HG03378 (cell line): ENCODE results near the gene ATF7IP.

Experiments used
- ATAC-seq: cut with Tn5 transposase; IDR thresholded peaks from one replicate; pipeline ENCODE4 v1.9.1; 2021; ENCODE audit warnings: mild to moderate bottlenecking, moderate library complexity; ENCODE audit not compliant: unreplicated experiment

ATF7IP gene

DNA sequence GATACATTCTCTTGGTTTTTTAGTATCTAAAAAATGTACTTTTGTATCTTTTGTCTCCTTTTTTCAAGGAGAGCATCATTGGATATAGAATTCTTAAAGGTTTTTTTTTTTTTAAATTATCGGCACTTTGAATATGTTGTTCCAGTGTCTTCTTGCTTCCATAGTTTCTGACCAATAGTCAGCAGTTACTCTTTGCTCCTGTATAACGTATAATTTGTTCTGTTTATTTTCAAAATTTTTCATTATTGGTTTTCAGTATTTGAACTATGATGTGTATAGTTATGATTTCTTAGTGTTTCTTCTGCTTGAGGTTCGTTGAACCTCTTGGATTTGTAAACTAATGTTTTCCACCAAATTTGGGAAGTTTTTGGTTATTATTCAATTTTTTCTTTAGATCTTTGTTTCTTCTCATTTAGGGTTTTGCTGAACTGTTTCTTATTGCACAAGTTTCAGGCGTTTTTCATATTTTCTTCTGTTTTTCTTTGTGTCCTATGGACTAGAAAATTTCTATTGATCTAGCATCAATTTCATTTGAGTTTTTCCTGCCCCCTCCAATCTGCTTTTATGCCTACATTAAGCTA lies 108.3 kb downstream of the ATF7IP start:
- ATAC-seq: no peak

GRCh38 chr12:14479004-14479403 lies 113.5 kb downstream of the ATF7IP start:
- no peak for ATAC-seq

GRCh38 chr12:14481201-14481600 lies 115.7 kb downstream of the ATF7IP start:
- ATAC-seq: no peak

- ATAC-seq: no peak
Observed at GRCh38 chr12:14482361-14482760, 116.9 kb downstream of the ATF7IP start.

GRCh38 chr12:14482886-14483285 lies 117.4 kb downstream of the ATF7IP start:
- ATAC-seq: no peak

- no peak for ATAC-seq
Observed at GRCh38 chr12:14495326-14495725, 129.8 kb downstream of the ATF7IP start.

DNA sequence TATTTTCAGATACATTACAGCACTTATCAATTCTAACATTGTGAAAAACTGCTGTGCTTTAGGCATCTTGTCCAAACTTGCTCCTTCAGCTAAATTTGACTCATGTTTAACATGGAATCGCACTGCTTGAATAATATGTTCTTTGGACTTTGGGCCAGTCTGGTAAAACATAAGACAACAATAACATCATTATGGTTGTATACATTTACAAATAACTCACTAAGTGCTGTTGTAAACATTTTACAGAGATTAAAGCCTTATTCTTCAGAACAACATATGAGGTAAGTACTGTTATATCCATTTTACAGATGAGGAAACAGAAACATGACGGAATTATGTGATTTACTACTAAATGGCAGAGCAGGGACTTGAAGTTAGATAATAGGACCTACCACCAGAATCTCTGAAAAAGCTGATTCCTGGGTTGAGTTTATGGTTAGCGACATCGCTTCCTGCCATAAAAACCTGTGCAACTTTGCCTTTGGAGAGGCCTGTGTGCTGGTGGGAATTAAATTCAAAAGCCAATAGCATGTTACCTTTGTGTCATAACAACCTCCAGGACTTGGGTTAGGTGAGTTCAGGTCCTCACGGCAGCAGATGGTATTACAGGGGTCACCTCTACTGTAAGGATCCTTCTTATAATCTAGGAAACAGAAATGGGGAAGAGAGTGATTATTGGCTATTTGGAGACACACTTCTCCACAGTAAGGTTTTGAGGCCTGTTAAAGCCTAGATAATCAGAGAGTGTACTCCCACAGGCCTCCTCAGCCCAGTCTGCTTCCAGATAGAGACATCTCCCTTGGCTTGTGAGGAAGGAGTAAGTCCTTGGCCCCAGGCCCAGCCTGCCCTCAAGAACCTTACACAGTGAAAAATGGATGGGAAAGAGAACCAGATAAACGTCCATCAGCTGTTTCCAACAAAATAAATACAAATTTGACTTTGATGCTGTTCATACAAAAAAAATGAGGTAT lies 140.4 kb downstream of the ATF7IP start:
- ATAC-seq: no peak

DNA sequence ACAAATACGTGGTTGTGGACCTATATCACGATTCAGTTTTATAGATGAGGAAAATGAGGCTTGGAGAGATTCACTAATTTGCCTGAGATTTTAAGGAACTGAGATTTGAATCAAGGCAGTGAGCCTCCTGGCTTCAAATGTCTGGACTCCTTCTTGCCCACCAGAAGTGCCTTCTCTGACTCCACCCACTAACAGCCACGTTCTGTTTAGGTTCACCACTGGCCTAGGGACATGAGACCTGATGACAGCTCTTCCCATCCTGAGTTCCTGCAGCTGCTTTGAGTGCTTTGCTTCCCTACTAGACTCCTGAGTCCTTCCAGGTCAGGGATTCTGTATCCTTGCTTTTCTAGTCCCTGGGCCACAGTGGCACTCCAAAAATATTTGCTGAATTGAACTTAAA lies 145.1 kb downstream of the ATF7IP start:
- no peak for ATAC-seq

DNA sequence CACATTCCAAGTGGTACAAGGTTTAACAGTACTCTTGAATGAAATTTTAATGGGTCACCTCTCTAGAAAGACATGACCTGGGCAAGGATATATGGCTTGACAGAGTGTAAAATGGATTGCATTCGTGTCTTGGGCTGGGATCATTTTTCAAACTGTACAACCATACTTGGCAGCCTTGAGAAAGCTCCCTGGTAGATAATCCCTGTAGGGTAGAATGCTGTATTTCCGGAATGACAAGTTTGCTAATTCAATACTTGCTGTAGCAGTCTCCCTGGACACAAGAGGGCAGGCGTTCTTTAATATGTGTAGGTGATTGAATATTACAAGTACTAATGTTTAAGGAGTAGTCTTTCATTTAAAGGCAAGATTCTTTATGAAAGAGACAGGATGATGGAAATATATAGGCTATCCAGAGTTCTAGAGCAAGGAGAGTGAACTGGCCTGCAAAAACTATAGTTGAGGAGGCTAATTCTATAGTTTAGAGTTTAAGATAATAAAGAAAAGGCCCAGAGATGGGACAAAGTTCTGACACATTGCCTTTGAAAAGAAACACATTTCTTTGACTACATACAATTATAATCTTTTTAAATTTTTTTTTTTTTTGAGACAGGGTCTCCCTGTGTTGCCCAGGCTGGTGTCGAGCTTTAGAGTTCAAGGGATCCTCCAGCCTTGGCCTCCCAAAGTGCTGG lies 148.8 kb downstream of the ATF7IP start:
- no peak for ATAC-seq

DNA sequence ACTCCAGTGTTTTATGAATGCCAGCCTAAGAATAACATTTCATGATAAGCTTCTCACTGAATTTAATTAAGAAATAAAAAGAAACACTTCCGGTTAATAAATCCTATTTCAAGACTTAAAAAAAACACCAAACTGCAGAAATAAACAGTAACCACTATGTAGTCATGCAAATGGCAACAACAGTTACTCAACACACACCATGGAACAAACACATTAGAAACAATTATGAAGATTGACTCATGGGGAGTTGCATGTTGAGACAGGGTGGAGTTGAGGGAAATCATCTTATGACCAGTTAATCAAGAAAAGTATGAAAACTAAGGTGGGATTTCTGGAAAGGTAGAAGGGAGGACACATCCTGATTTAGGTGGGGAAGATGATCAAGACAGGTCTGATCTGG lies 149.5 kb downstream of the ATF7IP start:
- no peak for ATAC-seq

DNA sequence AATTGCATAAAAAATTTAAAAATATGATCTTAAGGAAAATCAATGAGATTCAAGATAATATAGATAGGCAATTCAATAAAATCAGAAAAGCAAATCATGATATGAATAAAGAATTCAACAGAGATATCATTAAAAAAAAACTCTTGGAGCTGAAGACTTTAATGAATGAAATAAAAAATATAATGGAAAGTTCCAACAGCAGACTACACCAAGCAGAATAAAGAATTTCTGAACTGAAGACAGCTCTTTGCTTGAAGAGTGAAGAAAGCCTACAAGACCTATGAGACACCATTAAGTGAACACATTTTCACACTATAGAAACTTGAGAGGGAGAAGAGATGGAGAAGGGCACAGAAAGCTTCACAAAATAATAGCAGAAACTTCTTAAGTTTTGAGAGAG lies 156.3 kb downstream of the ATF7IP start:
- ATAC-seq: no peak

DNA sequence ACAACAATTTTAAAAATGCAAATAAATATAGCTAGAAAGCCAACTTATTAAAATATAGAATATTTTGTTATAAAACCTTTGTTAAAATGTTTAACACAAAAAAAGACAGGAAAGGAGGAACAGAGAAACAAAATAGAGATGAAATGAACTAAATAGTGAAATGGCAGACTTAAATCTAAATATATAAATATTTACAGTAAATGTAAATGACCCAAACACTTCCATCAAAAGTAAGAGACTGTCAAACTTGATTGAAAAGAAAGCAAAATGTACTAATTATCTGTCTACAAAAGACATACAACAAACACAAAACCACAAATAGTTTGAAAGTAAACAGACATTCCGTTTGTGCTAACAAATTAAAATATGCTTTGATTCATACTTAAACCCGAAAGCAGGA lies 160.5 kb downstream of the ATF7IP start:
- no peak for ATAC-seq

GRCh38 chr12:14532152-14532551 lies 166.7 kb downstream of the ATF7IP start:
- ATAC-seq: no peak

DNA sequence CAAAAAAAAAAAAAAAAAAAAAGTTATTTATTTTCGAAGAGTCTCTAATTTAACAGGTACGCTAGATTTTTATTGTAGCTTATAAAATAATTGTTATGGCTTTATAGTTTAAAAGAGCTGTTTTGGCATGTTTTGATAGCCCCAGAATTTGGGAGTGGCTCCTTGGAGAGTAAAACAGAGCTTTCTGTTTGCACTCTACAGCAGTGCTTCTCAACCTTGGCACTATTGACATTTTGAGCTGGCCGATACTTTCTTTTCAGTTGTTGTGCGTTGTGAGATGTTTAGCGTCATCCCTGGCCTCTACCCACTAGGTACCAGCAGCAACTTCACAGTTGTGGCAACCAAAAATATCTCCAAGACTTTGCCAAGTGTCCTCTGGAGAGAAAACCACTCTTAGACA lies 171.6 kb downstream of the ATF7IP start:
- ATAC-seq: no peak

- ATAC-seq: peak; percentile 80
Observed at GRCh38 chr12:14540801-14541462, 175.4 kb downstream of the ATF7IP start.

- ATAC-seq: no peak
Observed at GRCh38 chr12:14545144-14546124, 180.0 kb downstream of the ATF7IP start.

DNA sequence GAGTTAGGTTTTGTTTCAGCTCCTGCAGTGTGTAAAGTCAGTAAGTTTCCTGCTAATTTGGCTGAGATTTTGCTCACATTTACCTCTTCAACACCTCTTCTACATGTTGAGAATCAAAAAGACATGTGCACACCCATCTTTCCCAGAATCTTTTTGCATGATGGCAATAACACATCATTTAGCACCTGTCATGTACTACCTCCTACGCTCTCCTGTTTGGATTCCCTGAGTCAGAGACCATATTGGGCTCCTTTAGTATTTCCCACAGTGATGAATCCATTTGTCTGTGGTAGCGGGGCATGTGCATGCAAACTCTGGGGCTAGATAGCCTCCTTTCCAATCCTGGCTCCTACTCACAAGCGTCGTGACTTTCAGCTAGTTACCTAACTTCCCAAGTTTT lies 182.1 kb downstream of the ATF7IP start:
- ATAC-seq: no peak

- ATAC-seq: no peak
Observed at GRCh38 chr12:14548609-14549008, 183.1 kb downstream of the ATF7IP start.
